ENCODE measurements around the gene ZBTB22. TPM values are rescaled to one million over a fixed set of nuclear protein-coding genes. Genes with fewer than 3 reads are reported as not detected.
A peak's percentile ranks its signal among the peaks of the same experiment; 100 is the strongest.
"Not testable (repeated sequence)": the region's sequence is repeated elsewhere in the genome, so short reads cannot be mapped to it uniquely, and the experiment has no call there.

Gene ZBTB22
- total RNA-seq, 1 donor from 2014 or later: 5.7 TPM

- H3K4me2 ChIP-seq; H3K4me1 ChIP-seq; H3K27me3 ChIP-seq; H3K36me3 ChIP-seq; H3K79me2 ChIP-seq (ENCODE audit: low read depth); DNase-seq (ENCODE audit: low spot score); H3K27ac Mint-ChIP-seq; H3K27ac ChIP-seq; H3K9me3 ChIP-seq (ENCODE audit: low read depth); H3F3A ChIP-seq (ENCODE audit: low read depth); H3K36me3 Mint-ChIP-seq; H3K9ac ChIP-seq; H3K27me3 Mint-ChIP-seq (ENCODE audit: insufficient read depth, low read depth); H4K20me1 ChIP-seq (ENCODE audit: low read depth); H3K4me3 ChIP-seq; H2AFZ ChIP-seq (replicated peaks); H3K9me3 Mint-ChIP-seq: not testable (repeated sequence)
- Mint-ChIP-seq H3K4me1 (peaks cover 20% of the 10 kb centered on the region), H3K4me3 (peak overlapping the region; percentile 18)
These were observed 45.9 kb upstream of the ZBTB22 start for GRCh38 chr6:33363486-33363885.

GRCh38 chr6:33359331-33359730, 41.8 kb upstream of the ZBTB22 start:
- Mint-ChIP-seq H3K27ac (no peak overlapping the region), H3K4me3 (no peak overlapping the region), H3K27me3 (ENCODE audit: insufficient read depth, low read depth) (peaks cover 2% of the 10 kb centered on the region), H3K9me3 (no peaks in the 10 kb centered on the region), H3K4me1 (peaks cover 24% of the 10 kb centered on the region), H3K36me3 (no peaks in the 10 kb centered on the region)
- H3K4me1 ChIP-seq: peaks cover 4% of the 10 kb centered on the region
- H2AFZ ChIP-seq (replicated peaks): no peak overlapping the region
- no peaks in the 10 kb centered on the region for H3K27me3 ChIP-seq
- no peak overlapping the region for H3K9ac ChIP-seq
- H3K27ac ChIP-seq: no peak overlapping the region
- H3K79me2 ChIP-seq (ENCODE audit: low read depth): no peaks in the 10 kb centered on the region
- H4K20me1 ChIP-seq (ENCODE audit: low read depth): no peaks in the 10 kb centered on the region
- H3K4me3 ChIP-seq: no peak overlapping the region
- no peaks in the 10 kb centered on the region for H3K36me3 ChIP-seq
- no peaks in the 10 kb centered on the region for H3F3A ChIP-seq (ENCODE audit: low read depth)
- H3K4me2 ChIP-seq: no peak overlapping the region
- DNase-seq (ENCODE audit: low spot score): no peak
- no peaks in the 10 kb centered on the region for H3K9me3 ChIP-seq (ENCODE audit: low read depth)
- no peak for TF ChIP-seq EZH2phosphoT487 (IDR thresholded peaks at IDR 0.05)
- TF ChIP-seq EZH2 (IDR thresholded peaks at IDR 0.05): no peak
- no peak for TF ChIP-seq CTCF (IDR thresholded peaks at IDR 0.05)

- not testable (repeated sequence) for DNase-seq (ENCODE audit: low spot score); H2AFZ ChIP-seq (replicated peaks); H3K79me2 ChIP-seq (ENCODE audit: low read depth); H3K27ac ChIP-seq; H4K20me1 ChIP-seq (ENCODE audit: low read depth); H3K4me1 ChIP-seq; H3K4me3 Mint-ChIP-seq; H3K36me3 Mint-ChIP-seq; H3K27ac Mint-ChIP-seq; H3K4me3 ChIP-seq; H3F3A ChIP-seq (ENCODE audit: low read depth); H3K9ac ChIP-seq; H3K9me3 ChIP-seq (ENCODE audit: low read depth); H3K36me3 ChIP-seq; H3K9me3 Mint-ChIP-seq; H3K4me2 ChIP-seq; H3K27me3 ChIP-seq; H3K27me3 Mint-ChIP-seq (ENCODE audit: insufficient read depth, low read depth)
- peaks cover 11% of the 10 kb centered on the region for H3K4me1 Mint-ChIP-seq
These were observed 39.8 kb upstream of the ZBTB22 start for GRCh38 chr6:33357160-33357871.

GRCh38 chr6:33356295-33356694, 38.8 kb upstream of the ZBTB22 start:
- no peak overlapping the region for H3K4me2 ChIP-seq
- DNase-seq (ENCODE audit: low spot score): no peak
- Mint-ChIP-seq H3K36me3 (no peaks in the 10 kb centered on the region), H3K27ac (no peak overlapping the region), H3K4me3 (no peak overlapping the region), H3K27me3 (ENCODE audit: insufficient read depth, low read depth) (peaks cover 4% of the 10 kb centered on the region), H3K9me3 (no peaks in the 10 kb centered on the region), H3K4me1 (peaks cover 11% of the 10 kb centered on the region)
- H3K79me2 ChIP-seq (ENCODE audit: low read depth): no peaks in the 10 kb centered on the region
- H4K20me1 ChIP-seq (ENCODE audit: low read depth): no peaks in the 10 kb centered on the region
- no peaks in the 10 kb centered on the region for H3F3A ChIP-seq (ENCODE audit: low read depth)
- H3K27ac ChIP-seq: no peak overlapping the region
- TF ChIP-seq EZH2phosphoT487 (IDR thresholded peaks at IDR 0.05) (no peak), EZH2 (IDR thresholded peaks at IDR 0.05) (no peak), CTCF (IDR thresholded peaks at IDR 0.05) (no peak)
- no peaks in the 10 kb centered on the region for H3K27me3 ChIP-seq
- no peaks in the 10 kb centered on the region for H3K4me1 ChIP-seq
- peak overlapping the region; percentile 45 for H2AFZ ChIP-seq (replicated peaks)
- H3K36me3 ChIP-seq: no peaks in the 10 kb centered on the region
- no peak overlapping the region for H3K9ac ChIP-seq
- H3K4me3 ChIP-seq: no peak overlapping the region
- no peaks in the 10 kb centered on the region for H3K9me3 ChIP-seq (ENCODE audit: low read depth)

GRCh38 chr6:33355860-33356259, 38.3 kb upstream of the ZBTB22 start:
- H4K20me1 ChIP-seq (ENCODE audit: low read depth); H3K36me3 Mint-ChIP-seq: not testable (repeated sequence)
- H3K4me1 Mint-ChIP-seq: peaks cover 11% of the 10 kb centered on the region

More at GRCh38 chr6:33355860-33356259, 38.3 kb upstream of the ZBTB22 start:
- H2AFZ ChIP-seq (replicated peaks); H3K4me3 Mint-ChIP-seq; H3K79me2 ChIP-seq (ENCODE audit: low read depth); H3K9ac ChIP-seq; H3K27me3 Mint-ChIP-seq (ENCODE audit: insufficient read depth, low read depth); H3K36me3 ChIP-seq; H3K27ac ChIP-seq; H3F3A ChIP-seq (ENCODE audit: low read depth); H3K27me3 ChIP-seq; H3K4me1 ChIP-seq; H3K4me2 ChIP-seq; H3K9me3 Mint-ChIP-seq; H3K4me3 ChIP-seq; DNase-seq (ENCODE audit: low spot score); H3K9me3 ChIP-seq (ENCODE audit: low read depth): not testable (repeated sequence)
- H3K27ac Mint-ChIP-seq: peak overlapping the region; percentile 5

All from neural progenitor cell (in vitro differentiated cells).